Mesendoderm (in vitro differentiated cells): ENCODE measurements around the gene C21orf58.
A peak's percentile ranks its signal among the peaks of the same experiment; 100 is the strongest.

Experiments used
- DNase-seq: peaks from one replicate; pipeline ENCODE4 v3.0.0; 2013
- H2AK5ac ChIP-seq: 2 replicates; pipeline ENCODE4 v1.6.1; 2013; ENCODE audit warnings: low read length, inconsistent platforms
- H2BK120ac ChIP-seq: 2 replicates; pipeline ENCODE4 v1.6.1; 2013; ENCODE audit warnings: low read depth, mild to moderate bottlenecking, low read length, moderate library complexity, mixed read lengths
- H2BK15ac ChIP-seq: replicated peaks from 2 replicates; pipeline ENCODE4 v1.6.1; 2013; ENCODE audit warnings: low read depth, mild to moderate bottlenecking, moderate library complexity
- H2BK5ac ChIP-seq: 2 replicates; pipeline ENCODE4 v1.6.1; 2013; ENCODE audit warnings: low read length, inconsistent platforms
- H3K18ac ChIP-seq: 2 replicates; pipeline ENCODE4 v1.6.1; 2013; ENCODE audit warnings: mild to moderate bottlenecking, low read length, mixed read lengths
- H3K23ac ChIP-seq: one replicate; pipeline ENCODE4 v1.6.1; 2013; ENCODE audit warnings: low read length
- H3K27ac ChIP-seq: 2 replicates; pipeline ENCODE4 v1.5.1; 2013; ENCODE audit warnings: low read depth, mild to moderate bottlenecking, inconsistent platforms, low read length, moderate library complexity
- H3K27me3 ChIP-seq: 2 replicates; pipeline ENCODE4 v1.6.1; 2013; ENCODE audit warnings: low read length, control low read depth, mild to moderate bottlenecking, inconsistent platforms; ENCODE audit not compliant: insufficient read depth, poor library complexity
- H3K36me3 ChIP-seq: 2 replicates; pipeline ENCODE4 v1.6.1; 2013; ENCODE audit warnings: low read length, inconsistent platforms; ENCODE audit not compliant: control insufficient read depth, insufficient read depth
- H3K4ac ChIP-seq: one replicate; pipeline ENCODE4 v1.6.1; 2013; ENCODE audit warnings: low read depth, mild to moderate bottlenecking, low read length, moderate library complexity
- H3K4me1 ChIP-seq: 2 replicates; pipeline ENCODE4 v1.6.1; 2013; ENCODE audit warnings: low read depth, low read length, inconsistent platforms; ENCODE audit not compliant: control insufficient read depth
- H3K4me2 ChIP-seq: 2 replicates; pipeline ENCODE4 v1.6.1; 2013; ENCODE audit warnings: low read length
- H3K4me3 ChIP-seq: 2 replicates; pipeline ENCODE4 v1.5.1; 2013; ENCODE audit warnings: mild to moderate bottlenecking, low read length
- H3K56ac ChIP-seq: one replicate; pipeline ENCODE4 v1.6.1; 2013; ENCODE audit warnings: low read length
- H3K79me1 ChIP-seq: 2 replicates; pipeline ENCODE4 v1.6.1; 2013; ENCODE audit warnings: low read length, inconsistent platforms
- H3K79me2 ChIP-seq: 2 replicates; pipeline ENCODE4 v1.6.1; 2013; ENCODE audit warnings: mild to moderate bottlenecking, low read length; ENCODE audit not compliant: control insufficient read depth, insufficient read depth
- H3K9ac ChIP-seq: 2 replicates; pipeline ENCODE4 v1.6.1; 2013; ENCODE audit warnings: low read length, inconsistent platforms
- H4K5ac ChIP-seq: one replicate; pipeline ENCODE4 v1.6.1; 2013; ENCODE audit warnings: low read length
- H4K8ac ChIP-seq: one replicate; pipeline ENCODE4 v1.6.1; 2013; ENCODE audit warnings: low read depth, mild to moderate bottlenecking, control low read depth, low read length, moderate library complexity
- WGBS: extraction: QIAGEN DNeasy Blood & Tissue Kit; methylation state at CpG from one replicate; pipeline ENCODE4 v1.1.7; 2013; ENCODE audit warnings: low lambda C conversion rate, missing lambda C conversion rate; ENCODE audit not compliant: insufficient coverage; ENCODE audit errors: extremely low coverage; 5-methylcytosine and 5-hydroxymethylcytosine counted together

C21orf58 gene

GRCh38 chr21:46320331-46320801 lies 3.3 kb downstream of the C21orf58 start:
- DNase-seq: no peak

GRCh38 chr21:46319186-46319585 lies 4.5 kb downstream of the C21orf58 start:
- no peak overlapping the region for H3K27ac ChIP-seq
- no CpG with 5 or more reads among the region's 7 CpGs for WGBS
- peaks cover 10% of the 10 kb centered on the region for H3K79me1 ChIP-seq
- H3K4ac ChIP-seq: no peak overlapping the region
- H4K8ac ChIP-seq: no peak overlapping the region
- H3K9ac ChIP-seq: no peak overlapping the region
- H3K4me2 ChIP-seq: no peak overlapping the region
- H3K4me1 ChIP-seq: peaks cover 10% of the 10 kb centered on the region
- H2BK15ac ChIP-seq: no peak overlapping the region
- no peaks in the 10 kb centered on the region for H3K36me3 ChIP-seq
- no peak overlapping the region for H2BK5ac ChIP-seq
- H3K23ac ChIP-seq: no peak overlapping the region
- no peak overlapping the region for H2BK120ac ChIP-seq
- no peak overlapping the region for H4K5ac ChIP-seq
- H3K27me3 ChIP-seq: no peaks in the 10 kb centered on the region
- H3K56ac ChIP-seq: no peak overlapping the region
- H2AK5ac ChIP-seq: no peak overlapping the region
- no peak overlapping the region for H3K18ac ChIP-seq
- no peak overlapping the region for H3K4me3 ChIP-seq
- no peak for DNase-seq
- H3K79me2 ChIP-seq: peaks cover 25% of the 10 kb centered on the region

More at GRCh38 chr21:46320331-46320801, 3.3 kb downstream of the C21orf58 start:
- Histone ChIP-seq H3K79me1 (peaks cover 10% of the 10 kb centered on the region), H3K4me1 (peaks cover 10% of the 10 kb centered on the region), H3K56ac (no peak overlapping the region), H2BK5ac (no peak overlapping the region), H3K23ac (no peak overlapping the region), H2AK5ac (no peak overlapping the region), H3K27me3 (no peaks in the 10 kb centered on the region), H2BK120ac (no peak overlapping the region), H3K27ac (no peak overlapping the region), H3K79me2 (peaks cover 32% of the 10 kb centered on the region), H3K36me3 (no peaks in the 10 kb centered on the region), H3K18ac (no peak overlapping the region), H3K4ac (no peak overlapping the region), H3K4me3 (no peak overlapping the region), H3K9ac (no peak overlapping the region), H4K5ac (no peak overlapping the region), H2BK15ac (no peak overlapping the region), H4K8ac (no peak overlapping the region), H3K4me2 (no peak overlapping the region)
- no CpG with 5 or more reads among the region's 4 CpGs for WGBS

GRCh38 chr21:46318464-46318845 lies 5.2 kb downstream of the C21orf58 start:
- Histone ChIP-seq H2AK5ac (no peak overlapping the region), H3K4me1 (peaks cover 10% of the 10 kb centered on the region), H3K9ac (peak overlapping the region; percentile 12), H3K23ac (no peak overlapping the region), H4K8ac (no peak overlapping the region), H3K4me2 (no peak overlapping the region), H3K36me3 (no peaks in the 10 kb centered on the region), H3K27me3 (no peaks in the 10 kb centered on the region), H2BK120ac (no peak overlapping the region), H3K4ac (no peak overlapping the region), H3K56ac (peak overlapping the region; percentile 44), H3K27ac (no peak overlapping the region), H3K79me1 (peaks cover 10% of the 10 kb centered on the region), H3K18ac (no peak overlapping the region), H2BK5ac (no peak overlapping the region), H3K4me3 (no peak overlapping the region), H3K79me2 (peaks cover 24% of the 10 kb centered on the region), H4K5ac (no peak overlapping the region), H2BK15ac (no peak overlapping the region)
- no CpG with 5 or more reads among the region's 4 CpGs for WGBS
- DNase-seq: no peak

- Histone ChIP-seq H2AK5ac (no peak overlapping the region), H3K18ac (no peak overlapping the region), H3K79me1 (peaks cover 10% of the 10 kb centered on the region), H3K79me2 (peaks cover 18% of the 10 kb centered on the region), H3K4me2 (no peak overlapping the region), H3K27me3 (no peaks in the 10 kb centered on the region), H3K56ac (peak overlapping the region; percentile 25), H3K9ac (no peak overlapping the region), H4K8ac (no peak overlapping the region), H3K27ac (no peak overlapping the region), H2BK120ac (no peak overlapping the region), H3K4ac (no peak overlapping the region), H3K23ac (no peak overlapping the region), H3K4me3 (no peak overlapping the region), H2BK5ac (no peak overlapping the region), H3K36me3 (no peaks in the 10 kb centered on the region), H4K5ac (no peak overlapping the region), H2BK15ac (no peak overlapping the region), H3K4me1 (peaks cover 10% of the 10 kb centered on the region)
- peak; percentile 60 for DNase-seq
- no CpG with 5 or more reads among the region's 20 CpGs for WGBS
Measured at GRCh38 chr21:46317710-46318463, 5.8 kb downstream of the C21orf58 start.

GRCh38 chr21:46316708-46317324 lies 6.9 kb downstream of the C21orf58 start:
- Histone ChIP-seq H3K27ac (no peak overlapping the region), H2BK5ac (no peak overlapping the region), H4K8ac (no peak overlapping the region), H3K4me3 (no peak overlapping the region), H3K56ac (no peak overlapping the region), H2BK120ac (no peak overlapping the region), H3K79me2 (peaks cover 7% of the 10 kb centered on the region), H3K4me2 (no peak overlapping the region), H3K4ac (no peak overlapping the region), H3K9ac (no peak overlapping the region), H3K4me1 (peaks cover 10% of the 10 kb centered on the region), H2BK15ac (no peak overlapping the region), H3K18ac (no peak overlapping the region), H3K36me3 (no peaks in the 10 kb centered on the region), H3K27me3 (no peaks in the 10 kb centered on the region), H2AK5ac (no peak overlapping the region), H3K23ac (no peak overlapping the region), H3K79me1 (peaks cover 6% of the 10 kb centered on the region), H4K5ac (no peak overlapping the region)
- no peak for DNase-seq
- no CpG with 5 or more reads among the region's 14 CpGs for WGBS
